SU-DHL-6 (cell line): ENCODE results near the gene ENDOG.

Experiments used
- EZH2phosphoT487 ChIP-seq: fragments of 200-600 bp; sonication (generic), shearing (Covaris generic); conservative IDR thresholded peaks from 2 replicates; pipeline ENCODE4 v1.6.1; 2018; ENCODE audit warnings: mild to moderate bottlenecking, antibody characterized with exemption, low read length, moderate library complexity, mixed read lengths
- TF ChIP-seq, protein P1 (sequence below): fragments of 200-600 bp; sonication (generic); IDR thresholded peaks from one replicate; pipeline ENCODE4 v1.5.1; 2017; ENCODE audit warnings: antibody characterized with exemption, mild to moderate bottlenecking, low read length, moderate library complexity; ENCODE audit not compliant: insufficient read depth, poor library complexity, severe bottlenecking

DNA sequence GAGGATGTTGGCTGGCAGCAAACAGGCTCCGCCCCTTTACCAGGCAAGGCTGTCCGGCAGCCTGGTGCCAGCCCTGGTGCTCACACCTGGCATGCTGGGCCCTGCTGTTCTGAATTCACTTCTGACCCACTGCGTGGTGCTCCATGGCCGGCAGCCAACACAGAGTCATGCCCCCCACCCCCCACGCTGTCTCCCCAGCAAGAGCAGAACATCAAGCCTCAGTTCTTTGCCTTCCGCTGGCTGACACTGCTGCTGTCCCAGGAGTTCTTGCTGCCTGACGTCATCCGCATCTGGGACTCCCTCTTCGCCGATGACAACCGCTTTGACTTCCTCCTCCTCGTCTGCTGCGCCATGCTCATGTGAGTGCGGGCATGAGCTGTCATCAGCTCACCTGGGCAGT, 12.6 kb upstream of the ENDOG start:
- TF ChIP-seq, protein P1, sequence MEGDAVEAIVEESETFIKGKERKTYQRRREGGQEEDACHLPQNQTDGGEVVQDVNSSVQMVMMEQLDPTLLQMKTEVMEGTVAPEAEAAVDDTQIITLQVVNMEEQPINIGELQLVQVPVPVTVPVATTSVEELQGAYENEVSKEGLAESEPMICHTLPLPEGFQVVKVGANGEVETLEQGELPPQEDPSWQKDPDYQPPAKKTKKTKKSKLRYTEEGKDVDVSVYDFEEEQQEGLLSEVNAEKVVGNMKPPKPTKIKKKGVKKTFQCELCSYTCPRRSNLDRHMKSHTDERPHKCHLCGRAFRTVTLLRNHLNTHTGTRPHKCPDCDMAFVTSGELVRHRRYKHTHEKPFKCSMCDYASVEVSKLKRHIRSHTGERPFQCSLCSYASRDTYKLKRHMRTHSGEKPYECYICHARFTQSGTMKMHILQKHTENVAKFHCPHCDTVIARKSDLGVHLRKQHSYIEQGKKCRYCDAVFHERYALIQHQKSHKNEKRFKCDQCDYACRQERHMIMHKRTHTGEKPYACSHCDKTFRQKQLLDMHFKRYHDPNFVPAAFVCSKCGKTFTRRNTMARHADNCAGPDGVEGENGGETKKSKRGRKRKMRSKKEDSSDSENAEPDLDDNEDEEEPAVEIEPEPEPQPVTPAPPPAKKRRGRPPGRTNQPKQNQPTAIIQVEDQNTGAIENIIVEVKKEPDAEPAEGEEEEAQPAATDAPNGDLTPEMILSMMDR, result no peak
- no peak for TF ChIP-seq EZH2phosphoT487
